PC-3 (cell line): ENCODE data around the gene DIP2C.
"Not testable (repeated sequence)": the region's sequence is repeated elsewhere in the genome, so short reads cannot be mapped to it uniquely, and the experiment has no call there.

Experiments used
- EZH2 ChIP-seq: fragments of 300-600 bp; sonication (generic); IDR thresholded peaks from one replicate; pipeline ENCODE4 v1.6.1; 2017; ENCODE audit warnings: antibody characterized with exemption, mild to moderate bottlenecking, low read length; ENCODE audit not compliant: unreplicated experiment
- EZH2phosphoT487 ChIP-seq: fragments of 300-600 bp; sonication (generic); IDR thresholded peaks from 2 replicates; pipeline ENCODE4 v1.6.1; 2018; ENCODE audit warnings: mild to moderate bottlenecking, antibody characterized with exemption, low read length, borderline replicate concordance
- TF ChIP-seq, protein P1 (sequence below): fragments of 300-600 bp; sonication (generic); conservative IDR thresholded peaks from 2 replicates; pipeline ENCODE4 v1.5.1; 2017; ENCODE audit warnings: antibody characterized with exemption, low read depth, mild to moderate bottlenecking, low read length

DNA sequence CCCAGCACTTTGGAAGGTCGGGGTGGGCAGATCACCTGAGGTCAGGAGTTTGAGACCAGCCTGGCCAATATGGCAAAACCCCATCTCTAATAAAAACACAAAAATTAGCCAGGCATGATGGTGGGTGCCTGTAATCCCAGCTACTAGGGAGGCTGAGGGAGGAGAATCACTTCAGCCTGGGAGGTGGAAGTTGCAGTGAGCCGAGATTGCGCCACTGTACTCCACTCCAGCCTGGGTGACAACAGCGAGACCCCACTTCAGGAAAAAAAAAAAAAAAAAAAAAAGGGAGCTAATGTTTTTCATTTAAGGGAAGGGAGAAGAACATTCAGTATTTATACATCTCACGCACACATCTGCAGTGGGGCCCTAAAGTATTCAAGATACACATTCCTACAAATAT, 176.8 kb downstream of the DIP2C start:
- TF ChIP-seq, protein P1, sequence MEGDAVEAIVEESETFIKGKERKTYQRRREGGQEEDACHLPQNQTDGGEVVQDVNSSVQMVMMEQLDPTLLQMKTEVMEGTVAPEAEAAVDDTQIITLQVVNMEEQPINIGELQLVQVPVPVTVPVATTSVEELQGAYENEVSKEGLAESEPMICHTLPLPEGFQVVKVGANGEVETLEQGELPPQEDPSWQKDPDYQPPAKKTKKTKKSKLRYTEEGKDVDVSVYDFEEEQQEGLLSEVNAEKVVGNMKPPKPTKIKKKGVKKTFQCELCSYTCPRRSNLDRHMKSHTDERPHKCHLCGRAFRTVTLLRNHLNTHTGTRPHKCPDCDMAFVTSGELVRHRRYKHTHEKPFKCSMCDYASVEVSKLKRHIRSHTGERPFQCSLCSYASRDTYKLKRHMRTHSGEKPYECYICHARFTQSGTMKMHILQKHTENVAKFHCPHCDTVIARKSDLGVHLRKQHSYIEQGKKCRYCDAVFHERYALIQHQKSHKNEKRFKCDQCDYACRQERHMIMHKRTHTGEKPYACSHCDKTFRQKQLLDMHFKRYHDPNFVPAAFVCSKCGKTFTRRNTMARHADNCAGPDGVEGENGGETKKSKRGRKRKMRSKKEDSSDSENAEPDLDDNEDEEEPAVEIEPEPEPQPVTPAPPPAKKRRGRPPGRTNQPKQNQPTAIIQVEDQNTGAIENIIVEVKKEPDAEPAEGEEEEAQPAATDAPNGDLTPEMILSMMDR, result not testable (repeated sequence)
- TF ChIP-seq EZH2, EZH2phosphoT487: not testable (repeated sequence)
